NCI-H82 treated with DMSO at 0.1 percent for 48 hours (cell line): Measurements from ENCODE around the gene BCAP31.
"Not testable (repeated sequence)": the region's sequence is repeated elsewhere in the genome, so short reads cannot be mapped to it uniquely, and the experiment has no call there.

Experiments
- DNase-seq: peaks from one replicate; lab custom pipeline; 2025; ENCODE audit not compliant: unreplicated experiment; lab: John Stamatoyannopoulos, UW

Gene BCAP31

DNA sequence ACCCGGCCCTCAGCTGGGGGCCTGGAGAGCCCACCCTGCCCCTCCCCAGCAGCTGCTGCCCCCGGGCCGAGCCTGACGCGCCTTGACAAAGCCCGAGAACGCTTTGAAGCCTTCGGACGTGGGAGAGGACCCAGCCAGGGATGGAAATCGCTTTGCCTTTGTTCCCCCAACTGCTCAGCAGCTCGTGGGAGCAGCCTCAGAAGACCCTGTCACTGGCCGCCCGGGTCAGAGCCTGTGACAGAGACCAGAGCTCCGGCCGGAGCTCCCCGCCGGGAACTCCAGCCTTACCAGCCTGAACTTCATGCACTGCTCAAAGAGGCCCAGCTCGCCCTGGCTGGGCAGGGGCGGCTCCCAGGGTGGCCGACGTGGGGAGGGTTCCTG lies 39.0 kb downstream of the BCAP31 start:
- no peak for DNase-seq

DNA sequence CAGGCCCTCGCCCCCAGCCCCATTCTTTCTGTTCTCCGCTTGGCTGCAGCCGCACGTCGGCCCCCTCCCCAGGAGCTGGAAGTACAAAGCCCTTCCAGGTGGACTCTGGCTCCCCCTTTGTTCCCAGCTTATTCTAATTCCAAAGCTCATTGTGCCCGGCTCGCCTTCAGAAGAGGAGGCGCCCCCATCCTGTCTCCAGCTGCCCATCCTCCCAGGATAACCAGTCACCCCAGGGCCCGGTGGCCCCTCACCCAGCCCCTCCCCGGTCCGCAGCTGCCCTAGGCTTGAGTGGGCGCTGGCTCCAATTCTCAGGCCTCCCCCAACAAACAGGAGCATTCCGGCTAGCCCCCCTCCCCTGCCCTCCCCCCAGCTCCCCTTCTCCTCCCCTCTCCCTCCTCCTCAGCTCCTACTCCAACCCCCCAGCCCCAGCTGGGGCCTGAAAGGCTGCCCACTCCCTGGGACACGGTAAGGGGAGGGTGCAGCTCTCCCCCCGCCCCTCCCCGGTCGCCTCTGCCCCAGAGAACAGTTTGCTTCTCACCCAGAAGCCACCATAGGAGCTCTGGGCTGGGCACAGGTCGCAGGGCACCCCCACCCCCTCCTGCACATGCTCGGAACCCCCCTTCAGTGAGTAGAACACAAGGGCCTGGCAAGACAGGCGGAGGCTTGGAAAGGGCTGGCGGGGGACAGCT lies 39.6 kb downstream of the BCAP31 start:
- peak; percentile 7 for DNase-seq

- not testable (repeated sequence) for DNase-seq
These were observed 40.7 kb downstream of the BCAP31 start for GRCh38 chrX:153683486-153683885.

DNA sequence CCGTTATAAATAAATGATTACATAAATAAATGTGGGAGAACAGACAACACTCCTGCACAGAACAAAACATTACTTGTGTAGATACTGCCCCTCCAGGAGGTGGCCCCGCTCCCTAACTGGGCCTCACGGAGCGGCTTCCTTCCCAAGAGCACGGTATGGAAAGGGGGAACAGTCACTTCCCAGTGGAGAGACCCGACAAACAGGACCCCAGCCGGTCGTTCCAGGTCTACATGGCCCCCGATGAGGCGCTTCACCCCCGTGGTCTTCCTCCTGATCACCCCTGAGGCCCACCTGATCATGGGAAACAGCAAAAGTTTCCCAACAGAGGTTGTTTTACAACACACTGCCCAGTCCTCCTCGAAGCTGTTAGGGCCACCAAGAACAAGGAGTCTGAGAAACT lies 43.0 kb downstream of the BCAP31 start:
- DNase-seq: no peak

- DNase-seq: no peak
These were observed 49.9 kb downstream of the BCAP31 start for GRCh38 chrX:153674219-153674851.

- no peak for DNase-seq
These were observed 50.6 kb downstream of the BCAP31 start, which contains the start of gene PNCK for GRCh38 chrX:153673428-153674218. PNCK (minus strand) TSS chrX:153673813; CDS start chrX:153673076, 737 bp downstream.

- DNase-seq: no peak
These were observed 51.4 kb downstream of the BCAP31 start for GRCh38 chrX:153672531-153673427.

GRCh38 chrX:153671589-153672530 lies 52.3 kb downstream of the BCAP31 start:
- DNase-seq: no peak

DNA sequence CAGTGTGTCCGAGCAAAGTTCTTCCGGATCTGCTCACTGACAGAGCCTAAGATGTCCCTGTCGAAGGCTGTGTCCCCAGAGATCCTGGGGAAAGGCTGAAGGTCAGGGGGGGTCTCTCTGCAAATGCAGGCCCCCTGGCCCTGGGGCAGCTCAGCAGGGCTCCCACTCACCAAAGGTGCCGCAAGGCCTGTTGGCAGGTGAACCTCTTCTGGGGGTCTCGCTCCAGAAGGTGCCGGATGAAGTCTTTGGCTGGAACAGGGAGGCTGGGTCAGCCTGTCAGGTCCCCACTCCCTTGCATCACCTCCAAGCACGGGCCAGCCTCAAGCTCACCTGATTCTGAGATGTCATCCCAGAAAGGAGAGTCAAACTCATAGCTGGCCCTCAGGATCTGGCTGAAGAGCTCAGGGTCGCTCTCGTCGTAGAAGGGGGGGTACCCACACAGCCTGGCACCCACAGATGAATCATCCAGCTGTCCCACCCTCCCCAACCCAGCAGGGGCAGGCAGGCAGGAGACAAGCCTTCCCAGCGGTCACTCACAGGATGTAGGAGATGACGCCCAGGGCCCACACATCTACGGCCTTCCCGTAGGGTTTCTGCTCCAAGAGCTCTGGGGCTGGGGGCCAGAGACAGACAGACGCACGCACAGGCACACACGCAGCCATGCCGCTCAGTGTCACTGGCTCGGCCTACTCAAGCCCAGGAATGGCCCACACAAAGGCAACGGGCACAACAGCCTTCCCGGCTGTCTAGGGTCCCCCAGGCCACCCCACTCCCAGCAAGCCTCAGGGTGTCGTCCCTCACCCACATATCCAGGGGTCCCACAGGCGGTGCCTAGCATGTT lies 53.2 kb downstream of the BCAP31 start:
- DNase-seq: no peak

DNA sequence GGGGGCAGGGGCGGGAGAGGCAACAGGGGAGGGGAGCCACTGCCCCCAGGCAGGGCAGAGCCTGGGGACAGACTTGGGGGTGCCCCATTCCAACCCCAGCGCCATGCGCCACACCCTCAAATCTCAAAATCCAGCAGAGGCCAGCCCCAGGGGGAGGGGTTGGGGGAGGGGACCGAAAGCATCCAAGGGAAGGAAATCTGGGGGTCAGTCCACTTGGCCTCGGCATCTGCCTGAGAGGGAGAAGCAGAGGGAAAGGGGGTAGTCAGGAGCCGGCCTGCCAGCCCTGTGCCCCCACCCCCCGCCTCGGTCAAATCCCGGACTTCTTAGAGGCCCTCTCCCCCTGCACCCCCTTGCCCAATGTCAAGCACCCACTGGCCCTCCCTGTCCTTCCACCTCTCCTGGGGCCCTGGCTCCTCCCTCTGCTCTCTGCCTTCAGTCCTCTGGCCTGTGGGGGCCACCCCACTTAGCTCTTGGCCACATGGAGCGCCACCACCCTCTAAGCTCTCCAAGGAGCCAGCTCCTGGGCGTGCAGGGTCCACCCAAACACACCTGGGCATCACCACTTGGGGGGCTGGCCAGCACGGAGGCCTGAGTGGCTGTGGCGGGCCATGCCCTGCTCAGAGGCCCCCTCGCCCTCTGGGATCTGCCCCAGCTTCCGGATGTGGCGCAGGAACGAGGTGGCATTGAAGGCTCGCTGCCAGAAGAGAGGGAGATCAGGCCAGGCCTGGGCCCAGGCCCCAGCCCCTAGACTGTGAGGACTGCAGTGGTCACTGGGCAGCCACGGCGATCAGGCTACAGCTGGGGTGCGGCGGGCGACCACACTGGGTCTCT lies 54.1 kb downstream of the BCAP31 start:
- no peak for DNase-seq

GRCh38 chrX:153669174-153669890 lies 54.9 kb downstream of the BCAP31 start:
- peak; percentile 8 for DNase-seq

- no peak for DNase-seq
These were observed 55.6 kb downstream of the BCAP31 start for GRCh38 chrX:153668423-153669173.

GRCh38 chrX:153667956-153668396 lies 56.2 kb downstream of the BCAP31 start:
- peak; percentile 57 for DNase-seq

DNA sequence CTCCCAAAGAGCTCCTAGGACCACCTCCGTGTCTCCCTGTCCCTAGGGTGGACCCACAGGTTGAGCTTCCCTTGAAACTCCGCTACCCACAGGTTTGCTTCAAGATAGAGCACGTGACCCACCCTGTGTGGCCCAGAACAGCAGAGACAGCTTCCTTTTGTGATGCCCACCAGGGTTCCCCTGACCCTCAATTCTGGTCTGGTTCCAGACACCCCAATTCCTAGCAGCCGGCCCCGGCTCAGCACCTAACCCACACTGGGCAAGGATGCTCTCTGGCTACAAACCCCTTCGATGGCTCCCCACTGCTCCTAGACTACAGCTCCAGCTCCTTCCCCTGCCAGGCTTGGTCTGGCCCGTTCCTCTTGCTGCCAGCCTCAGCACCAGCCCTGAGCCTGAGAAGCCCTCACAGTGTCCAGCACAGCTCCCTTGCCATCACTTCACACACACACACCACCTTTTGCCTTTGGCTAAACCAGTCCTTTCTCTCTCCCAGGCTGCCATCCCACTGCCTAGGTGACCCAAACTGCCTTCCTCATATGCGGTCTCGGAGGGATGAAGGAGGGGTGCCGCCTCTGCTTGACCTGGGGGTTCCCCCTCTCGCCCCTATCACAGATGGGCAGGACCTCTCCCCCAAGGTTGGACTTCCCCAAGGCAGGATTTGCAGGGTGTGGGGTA lies 56.8 kb downstream of the BCAP31 start:
- no peak for DNase-seq

- no peak for DNase-seq
These were observed 58.4 kb downstream of the BCAP31 start for GRCh38 chrX:153665726-153666306.

DNA sequence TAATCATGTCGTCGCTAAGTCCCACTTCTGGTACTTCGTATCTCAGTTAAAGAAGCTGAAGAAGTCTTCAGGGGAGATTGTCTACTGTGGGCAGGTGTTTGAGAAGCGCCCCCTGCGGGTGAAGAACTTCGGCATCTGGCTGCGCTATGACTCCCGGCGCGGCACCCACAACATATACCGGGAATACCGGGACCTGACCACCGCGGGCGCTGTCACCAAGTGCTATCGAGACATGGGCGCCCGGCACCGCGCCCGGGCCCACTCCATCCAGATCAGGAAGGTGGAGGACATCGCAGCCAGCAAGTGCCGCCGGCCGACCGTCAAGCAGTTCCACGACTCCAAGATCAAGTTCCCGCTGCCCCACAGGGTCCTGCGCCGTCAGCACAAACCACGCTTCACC lies 61.9 kb downstream of the BCAP31 start:
- DNase-seq: peak; percentile 22
